Measurements from ENCODE around the gene ROBO3.

Gene ROBO3

GRCh38 chr11:124880958-124881357, 15.7 kb downstream of the ROBO3 start:
- Mint-ChIP-seq H3K4me1 (peaks cover 27% of the 10 kb centered on the region), H3K27me3 (peaks cover 20% of the 10 kb centered on the region), H3K36me3 (ENCODE audit: insufficient read depth) (peaks cover 7% of the 10 kb centered on the region), H3K27ac (ENCODE audit: low read depth) (no peak overlapping the region), H3K4me3 (no peak overlapping the region), H3K9me3 (no peaks in the 10 kb centered on the region)
- ATAC-seq (replicated peaks; ENCODE audit: extremely low read depth, poor library complexity, severe bottlenecking) (no peak), DNase-seq (ENCODE audit: low spot score in 2 of 2) (no peak)

- Mint-ChIP-seq H3K9me3 (no peaks in the 10 kb centered on the region), H3K36me3 (ENCODE audit: insufficient read depth) (peaks cover 3% of the 10 kb centered on the region), H3K4me3 (no peak overlapping the region), H3K4me1 (peaks cover 16% of the 10 kb centered on the region), H3K27me3 (peaks cover 35% of the 10 kb centered on the region), H3K27ac (ENCODE audit: low read depth) (no peak overlapping the region)
- DNase-seq (ENCODE audit: low spot score in 2 of 2) (no peak), ATAC-seq (replicated peaks; ENCODE audit: extremely low read depth, poor library complexity, severe bottlenecking) (no peak)
Measured at GRCh38 chr11:124882339-124883071, 17.3 kb downstream of the ROBO3 start.

DNA sequence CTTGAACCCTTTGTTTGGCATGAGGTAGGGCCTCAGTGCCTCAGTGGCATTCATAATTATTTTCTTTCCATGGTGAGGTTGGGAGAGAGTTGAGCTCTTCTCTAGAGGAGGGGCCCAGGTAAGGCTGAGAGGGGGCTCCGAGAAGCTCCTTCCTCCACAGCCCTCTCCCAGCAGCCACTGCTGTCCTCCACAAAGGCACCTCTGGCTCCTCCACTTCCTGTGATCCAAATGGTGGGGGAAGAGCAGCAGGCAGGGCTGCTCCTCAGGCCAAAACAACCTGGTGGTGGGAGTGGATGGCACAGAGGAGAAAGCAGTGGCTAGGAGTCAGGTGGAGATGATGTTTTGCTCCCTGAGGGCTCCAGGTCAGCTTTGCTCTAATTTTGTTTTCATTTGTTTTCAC, 19.1 kb downstream of the ROBO3 start:
- no peak for ATAC-seq (replicated peaks; ENCODE audit: extremely low read depth, poor library complexity, severe bottlenecking)
- DNase-seq (ENCODE audit: low spot score in 2 of 2): no peak
- no peak overlapping the region for H3K4me3 Mint-ChIP-seq
- peaks cover 3% of the 10 kb centered on the region for H3K36me3 Mint-ChIP-seq (ENCODE audit: insufficient read depth)
- no peaks in the 10 kb centered on the region for H3K9me3 Mint-ChIP-seq
- peaks cover 8% of the 10 kb centered on the region for H3K4me1 Mint-ChIP-seq
- peaks cover 46% of the 10 kb centered on the region for H3K27me3 Mint-ChIP-seq
- no peak overlapping the region for H3K27ac Mint-ChIP-seq (ENCODE audit: low read depth)

DNA sequence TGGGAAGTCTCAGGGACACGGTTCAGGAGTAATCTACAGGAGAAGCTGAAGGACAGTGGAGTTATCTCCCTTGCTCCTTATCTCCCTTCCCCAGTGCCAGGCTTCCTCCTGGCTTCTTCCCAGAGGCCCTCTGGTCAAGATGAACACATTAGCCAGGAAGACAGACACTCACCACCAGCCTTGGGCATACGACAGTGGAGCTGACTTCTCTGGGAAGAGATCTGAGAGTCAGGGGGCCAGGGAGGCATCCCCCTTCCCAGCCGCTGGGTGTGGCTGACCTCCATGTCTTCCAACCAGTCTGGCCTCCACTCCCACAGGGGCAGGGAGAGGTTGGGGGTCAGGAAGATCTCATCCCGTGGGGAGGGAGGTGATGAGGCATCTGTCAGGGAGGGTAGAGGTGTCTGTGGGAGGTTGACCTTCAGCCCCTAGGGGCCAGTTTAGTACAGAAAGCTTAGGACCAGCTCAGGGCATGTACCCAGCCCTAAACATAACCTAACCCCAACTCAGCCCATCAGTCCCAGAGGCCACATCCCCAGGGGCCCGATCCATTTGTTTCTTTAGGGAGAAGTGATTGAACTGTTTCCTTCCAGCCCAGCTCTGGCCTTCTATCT, 19.7 kb downstream of the ROBO3 start:
- Mint-ChIP-seq H3K36me3 (ENCODE audit: insufficient read depth) (peaks cover 3% of the 10 kb centered on the region), H3K4me1 (peaks cover 8% of the 10 kb centered on the region), H3K27ac (ENCODE audit: low read depth) (no peak overlapping the region), H3K4me3 (no peak overlapping the region), H3K9me3 (no peaks in the 10 kb centered on the region), H3K27me3 (peaks cover 46% of the 10 kb centered on the region)
- no peak for ATAC-seq (replicated peaks; ENCODE audit: extremely low read depth, poor library complexity, severe bottlenecking)
- no peak for DNase-seq (ENCODE audit: low spot score in 2 of 2)

DNA sequence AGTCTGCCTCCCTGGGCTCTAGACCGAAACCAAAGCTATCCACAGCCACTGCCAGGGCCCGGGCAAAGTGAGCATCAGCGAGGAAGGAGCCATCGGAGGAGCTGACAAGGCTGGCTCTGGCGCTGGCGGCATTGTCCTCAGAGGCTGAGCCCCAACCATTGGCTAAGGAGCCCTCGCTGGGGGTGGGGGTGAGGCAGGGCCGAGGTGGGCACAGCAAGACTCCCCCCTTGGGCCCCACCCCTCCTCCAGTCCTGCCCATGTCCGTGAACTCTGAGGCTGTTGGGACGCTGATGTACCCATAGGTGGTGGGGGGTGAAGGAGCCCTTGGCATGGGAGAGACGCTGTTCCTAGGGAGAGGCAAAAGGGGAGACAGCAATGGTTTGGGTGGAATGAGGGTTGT, 21.2 kb downstream of the ROBO3 start:
- no peak for ATAC-seq (replicated peaks; ENCODE audit: extremely low read depth, poor library complexity, severe bottlenecking)
- Mint-ChIP-seq H3K27ac (ENCODE audit: low read depth) (no peak overlapping the region), H3K36me3 (ENCODE audit: insufficient read depth) (peaks cover 3% of the 10 kb centered on the region), H3K4me3 (no peak overlapping the region), H3K4me1 (no peaks in the 10 kb centered on the region), H3K9me3 (no peaks in the 10 kb centered on the region), H3K27me3 (peaks cover 46% of the 10 kb centered on the region)
- no peak for DNase-seq (ENCODE audit: low spot score in 2 of 2)

GRCh38 chr11:124886978-124887666, 21.9 kb downstream of the ROBO3 start:
- H3K27me3 Mint-ChIP-seq: peaks cover 46% of the 10 kb centered on the region
- no peak for DNase-seq (ENCODE audit: low spot score in 2 of 2)
- no peak for ATAC-seq (replicated peaks; ENCODE audit: extremely low read depth, poor library complexity, severe bottlenecking)
- H3K4me1 Mint-ChIP-seq: no peaks in the 10 kb centered on the region
- H3K4me3 Mint-ChIP-seq: no peak overlapping the region
- H3K27ac Mint-ChIP-seq (ENCODE audit: low read depth): no peak overlapping the region
- no peaks in the 10 kb centered on the region for H3K9me3 Mint-ChIP-seq
- peaks cover 3% of the 10 kb centered on the region for H3K36me3 Mint-ChIP-seq (ENCODE audit: insufficient read depth)

GRCh38 chr11:124887667-124888013, 22.4 kb downstream of the ROBO3 start:
- Mint-ChIP-seq H3K36me3 (ENCODE audit: insufficient read depth) (peaks cover 3% of the 10 kb centered on the region), H3K27me3 (peaks cover 49% of the 10 kb centered on the region), H3K4me1 (no peaks in the 10 kb centered on the region), H3K27ac (ENCODE audit: low read depth) (no peak overlapping the region), H3K4me3 (no peak overlapping the region), H3K9me3 (no peaks in the 10 kb centered on the region)
- ATAC-seq (replicated peaks; ENCODE audit: extremely low read depth, poor library complexity, severe bottlenecking) (no peak), DNase-seq (ENCODE audit: low spot score in 2 of 2) (no peak)

- Mint-ChIP-seq H3K4me1 (no peaks in the 10 kb centered on the region), H3K27me3 (peaks cover 53% of the 10 kb centered on the region), H3K4me3 (no peak overlapping the region), H3K36me3 (ENCODE audit: insufficient read depth) (peaks cover 3% of the 10 kb centered on the region), H3K27ac (ENCODE audit: low read depth) (no peak overlapping the region), H3K9me3 (no peaks in the 10 kb centered on the region)
- ATAC-seq (replicated peaks; ENCODE audit: extremely low read depth, poor library complexity, severe bottlenecking) (no peak), DNase-seq (ENCODE audit: low spot score in 2 of 2) (no peak)
Measured at GRCh38 chr11:124889191-124890091, 24.2 kb downstream of the ROBO3 start.

DNA sequence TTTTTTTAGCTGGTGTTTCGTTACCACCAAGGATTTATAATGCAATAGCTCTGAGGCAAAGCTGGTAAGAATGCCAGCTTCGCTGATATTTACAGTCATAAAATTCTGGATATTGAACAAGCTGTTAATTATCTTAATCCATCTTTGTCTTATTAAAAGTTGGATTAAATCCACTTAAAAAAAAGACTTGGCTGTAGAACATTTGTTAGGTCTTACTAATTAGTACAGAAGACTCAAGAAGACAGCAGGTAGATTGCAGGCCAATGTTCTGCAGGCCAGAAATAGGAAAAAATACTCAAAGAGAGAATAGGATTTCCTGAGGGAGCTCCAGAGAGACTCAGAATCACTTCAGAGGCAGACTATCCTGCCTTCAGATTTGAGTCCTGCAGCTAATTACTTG, 24.9 kb downstream of the ROBO3 start:
- Mint-ChIP-seq H3K4me3 (no peak overlapping the region), H3K27ac (ENCODE audit: low read depth) (no peak overlapping the region), H3K9me3 (no peaks in the 10 kb centered on the region), H3K27me3 (peaks cover 46% of the 10 kb centered on the region), H3K4me1 (no peaks in the 10 kb centered on the region), H3K36me3 (ENCODE audit: insufficient read depth) (peaks cover 3% of the 10 kb centered on the region)
- ATAC-seq (replicated peaks; ENCODE audit: extremely low read depth, poor library complexity, severe bottlenecking) (no peak), DNase-seq (ENCODE audit: low spot score in 2 of 2) (no peak)

GRCh38 chr11:124890683-124891372, 25.6 kb downstream of the ROBO3 start:
- no peak overlapping the region for H3K4me3 Mint-ChIP-seq
- no peak overlapping the region for H3K27ac Mint-ChIP-seq (ENCODE audit: low read depth)
- ATAC-seq (replicated peaks; ENCODE audit: extremely low read depth, poor library complexity, severe bottlenecking): no peak
- H3K9me3 Mint-ChIP-seq: no peaks in the 10 kb centered on the region
- DNase-seq (ENCODE audit: low spot score in 2 of 2): no peak
- peaks cover 39% of the 10 kb centered on the region for H3K27me3 Mint-ChIP-seq
- no peaks in the 10 kb centered on the region for H3K36me3 Mint-ChIP-seq (ENCODE audit: insufficient read depth)
- no peaks in the 10 kb centered on the region for H3K4me1 Mint-ChIP-seq

DNA sequence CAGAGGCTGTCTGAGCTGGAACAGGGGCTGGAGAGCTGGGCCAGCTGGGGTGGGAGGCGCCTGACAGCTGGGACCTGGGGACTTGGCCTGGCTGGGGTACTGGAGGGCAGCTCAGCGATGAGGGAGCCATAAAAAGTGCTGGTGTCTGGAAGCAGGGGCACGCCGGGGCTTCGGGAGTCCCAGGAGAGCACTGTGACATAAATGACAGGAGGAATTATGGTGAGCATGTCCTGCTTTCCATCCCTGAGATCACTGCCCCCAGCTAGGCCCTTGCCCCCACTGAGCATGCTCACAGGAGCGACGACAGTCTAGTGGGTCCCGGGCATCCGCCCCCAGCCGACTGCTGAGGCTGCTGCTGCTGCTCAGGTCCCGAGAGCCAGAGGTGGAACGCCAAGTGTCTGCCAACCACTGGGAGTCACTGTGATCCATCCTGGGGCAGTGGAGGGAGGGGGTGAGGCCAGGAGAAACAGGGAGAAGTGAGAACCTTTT, 26.2 kb downstream of the ROBO3 start:
- Mint-ChIP-seq H3K4me3 (no peak overlapping the region), H3K36me3 (ENCODE audit: insufficient read depth) (no peaks in the 10 kb centered on the region), H3K4me1 (no peaks in the 10 kb centered on the region), H3K27ac (ENCODE audit: low read depth) (no peak overlapping the region), H3K27me3 (peaks cover 33% of the 10 kb centered on the region), H3K9me3 (no peaks in the 10 kb centered on the region)
- DNase-seq (ENCODE audit: low spot score in 2 of 2) (no peak), ATAC-seq (replicated peaks; ENCODE audit: extremely low read depth, poor library complexity, severe bottlenecking) (no peak)

GRCh38 chr11:124892146-124892545, 26.9 kb downstream of the ROBO3 start:
- Mint-ChIP-seq H3K27ac (ENCODE audit: low read depth) (no peak overlapping the region), H3K4me1 (no peaks in the 10 kb centered on the region), H3K4me3 (no peak overlapping the region), H3K9me3 (no peaks in the 10 kb centered on the region), H3K36me3 (ENCODE audit: insufficient read depth) (no peaks in the 10 kb centered on the region), H3K27me3 (peaks cover 26% of the 10 kb centered on the region)
- no peak for ATAC-seq (replicated peaks; ENCODE audit: extremely low read depth, poor library complexity, severe bottlenecking)
- DNase-seq (ENCODE audit: low spot score in 2 of 2): no peak
